ENCODE data around the gene UBE2O. TPM values are rescaled to one million over a fixed set of nuclear protein-coding genes. Genes with fewer than 3 reads are reported as not detected.

Gene UBE2O
- total RNA-seq, 1 experiment from 2014 or later = 52.6 TPM

GRCh38 chr17:76381633-76382350 is 71.2 kb downstream of the UBE2O start:
- Histone ChIP-seq H2AK5ac (ENCODE audit: insufficient read length, low read length) (no peak overlapping the region), H3K27me3 (ENCODE audit: insufficient read depth, low read length) (peaks cover 16% of the 10 kb centered on the region; the same call in 1 of the 2 replicates), H3T11ph (ENCODE audit: low read length) (no peak overlapping the region), H3K14ac (ENCODE audit: insufficient read depth, low read length) (no peak overlapping the region), H3K23ac (ENCODE audit: insufficient read length, low read depth, low read length) (no peak overlapping the region), H3K4ac (ENCODE audit: low read depth, low read length) (no peak overlapping the region), H3K9ac (ENCODE audit: extremely low read depth, insufficient read length, low read length) (no peak overlapping the region), H4K91ac (ENCODE audit: insufficient read length, low read depth, low read length) (no peak overlapping the region), H4K20me1 (ENCODE audit: control insufficient read depth, insufficient read depth, insufficient read length) (no peaks in the 10 kb centered on the region), H3K4me2 (ENCODE audit: insufficient read depth, insufficient read length, low read length) (peak overlapping the region; percentile 79), H3K23me2 (ENCODE audit: insufficient read length, low read depth, low read length, poor library complexity, severe bottlenecking) (peaks cover 17% of the 10 kb centered on the region), H3K9me3 (ENCODE audit: control insufficient read depth, low read depth, low read length) (no peaks in the 10 kb centered on the region), H3K79me1 (ENCODE audit: insufficient read depth, low read depth, low read length, poor library complexity, severe bottlenecking) (no peaks in the 10 kb centered on the region), H2BK12ac (ENCODE audit: insufficient read length, low read depth, low read length) (no peak overlapping the region), H3K18ac (ENCODE audit: insufficient read length, low read depth, low read length) (no peak overlapping the region), H2BK20ac (ENCODE audit: low read depth, low read length, poor library complexity, severe bottlenecking) (no peak overlapping the region), H3K4me1 (ENCODE audit: insufficient read depth, low read length) (0 out of 2 replicates have a peak, but pooled peaks cover 2% of the 10 kb centered on the region), H2BK120ac (ENCODE audit: low read depth, low read length, poor library complexity, severe bottlenecking) (no peak overlapping the region), H4K5ac (ENCODE audit: insufficient read length, low read depth, low read length) (no peak overlapping the region), H4K8ac (replicated peaks; ENCODE audit: insufficient read length, low read depth, low read length) (no peak overlapping the region), H3K79me2 (ENCODE audit: insufficient read depth, low read length) (no peaks in the 10 kb centered on the region), H2BK15ac (ENCODE audit: low read depth, low read length) (no peak overlapping the region), H3K56ac (ENCODE audit: insufficient read length, low read depth, low read length) (no peak overlapping the region), H2BK5ac (ENCODE audit: insufficient read length, low read length) (no peak overlapping the region), H3K27ac (ENCODE audit: insufficient read length, low read depth, low read length) (no peak overlapping the region), H2AFZ (ENCODE audit: low read length) (no peak overlapping the region)
- Mint-ChIP-seq H3K4me3 (peak overlapping the region; percentile 81 to 96), H3K27ac (no peak overlapping the region; a peak in 1 of 7 replicates), H3K4me1 (peaks cover 13 to 27% of the 10 kb centered on the region in 2 experiments), H3K36me3 (ENCODE audit: insufficient read depth in 1 of 3, low read depth in 3 of 3) (peaks cover 0 to 2% (median 0%) of the 10 kb centered on the region in 3 experiments; a peak in 2 of 7 replicates), H3K9me3 (no peaks in the 10 kb centered on the region; a peak in 2 of 5 replicates), H3K27me3 (ENCODE audit: low read depth) (peaks cover 66% of the 10 kb centered on the region)
- no peak for TF ChIP-seq CTCF (conservative IDR thresholded peaks at IDR 0.05)
- DNase-seq = peak; percentile 46
- WGBS (ENCODE audit: extremely low coverage, insufficient read length, low lambda C conversion rate) = no CpG with 5 or more reads among the region's 19 CpGs
